HG02759 (cell line): Measurements from ENCODE around the gene PGAP1.
A peak's percentile ranks its signal among the peaks of the same experiment; 100 is the strongest.

Source experiments
- ATAC-seq: cut with Tn5 transposase; IDR thresholded peaks from one replicate; pipeline ENCODE4 v1.9.1; 2021; ENCODE audit warnings: mild to moderate bottlenecking, moderate library complexity; ENCODE audit not compliant: unreplicated experiment

The PGAP1 gene

DNA sequence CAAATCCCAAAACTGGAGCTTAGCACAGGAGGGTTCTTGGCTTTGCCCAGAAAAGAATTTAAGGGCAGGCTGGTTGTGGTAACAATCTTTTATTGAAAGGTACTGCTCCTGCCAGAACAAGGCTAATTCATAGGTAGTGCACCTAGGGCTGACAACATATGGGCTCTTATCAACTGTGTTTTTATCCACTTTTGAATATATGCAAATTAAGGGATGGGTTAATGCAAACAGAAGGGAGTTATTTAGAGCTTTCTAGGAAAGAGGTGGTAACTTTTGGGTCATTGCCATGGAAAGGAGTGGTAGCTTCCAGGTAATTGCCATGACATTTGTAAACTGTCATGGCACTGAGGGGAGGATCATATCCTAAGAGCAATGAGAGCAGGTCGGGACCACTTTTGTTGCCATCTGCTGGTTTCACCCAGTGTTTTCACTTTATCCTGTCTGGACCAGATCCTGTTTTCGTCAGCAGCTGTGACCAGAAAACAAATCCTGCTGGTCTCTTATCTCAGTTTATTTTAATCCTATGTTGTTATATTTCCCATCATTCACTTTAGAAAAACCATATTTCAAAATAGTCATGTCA is 118.3 kb downstream of the PGAP1 start:
- no peak for ATAC-seq

DNA sequence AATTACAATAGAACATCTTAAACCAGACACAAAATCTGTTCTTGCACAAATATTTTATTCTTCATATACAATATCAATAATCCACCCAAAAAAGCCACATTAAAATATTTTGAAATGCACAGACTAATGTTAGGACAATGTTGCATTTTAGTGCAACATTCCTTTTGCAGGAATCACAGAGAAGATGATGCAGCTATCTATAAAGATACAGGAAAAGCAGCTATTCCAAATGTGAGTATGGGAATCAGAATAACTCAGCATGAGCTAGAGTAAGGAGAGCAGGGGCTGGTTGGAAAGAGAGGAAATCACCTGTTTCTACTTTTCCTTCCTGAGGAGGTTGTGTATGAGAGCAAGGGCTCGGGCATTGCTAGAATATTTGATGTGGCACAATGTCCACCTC is 122.1 kb downstream of the PGAP1 start:
- ATAC-seq: no peak

DNA sequence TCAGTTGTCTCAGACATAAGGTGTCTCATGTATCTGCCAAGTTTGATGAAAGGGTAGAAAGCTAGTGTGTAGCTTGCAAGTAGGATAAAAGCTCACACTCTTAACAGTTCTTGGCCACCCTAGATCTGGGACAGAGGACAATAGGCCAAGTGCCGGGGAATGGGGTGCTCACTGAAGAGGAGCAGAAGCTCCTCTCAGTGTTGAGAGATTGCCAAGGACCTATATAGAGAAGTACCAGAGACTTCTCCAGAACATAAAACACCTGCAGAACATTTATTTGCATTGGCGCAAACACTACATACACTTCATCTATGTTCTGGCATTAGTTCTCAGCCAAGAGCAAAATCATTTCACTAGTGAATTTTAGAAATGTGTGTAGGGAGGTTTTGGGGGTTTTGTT is 124.1 kb downstream of the PGAP1 start:
- ATAC-seq: no peak

DNA sequence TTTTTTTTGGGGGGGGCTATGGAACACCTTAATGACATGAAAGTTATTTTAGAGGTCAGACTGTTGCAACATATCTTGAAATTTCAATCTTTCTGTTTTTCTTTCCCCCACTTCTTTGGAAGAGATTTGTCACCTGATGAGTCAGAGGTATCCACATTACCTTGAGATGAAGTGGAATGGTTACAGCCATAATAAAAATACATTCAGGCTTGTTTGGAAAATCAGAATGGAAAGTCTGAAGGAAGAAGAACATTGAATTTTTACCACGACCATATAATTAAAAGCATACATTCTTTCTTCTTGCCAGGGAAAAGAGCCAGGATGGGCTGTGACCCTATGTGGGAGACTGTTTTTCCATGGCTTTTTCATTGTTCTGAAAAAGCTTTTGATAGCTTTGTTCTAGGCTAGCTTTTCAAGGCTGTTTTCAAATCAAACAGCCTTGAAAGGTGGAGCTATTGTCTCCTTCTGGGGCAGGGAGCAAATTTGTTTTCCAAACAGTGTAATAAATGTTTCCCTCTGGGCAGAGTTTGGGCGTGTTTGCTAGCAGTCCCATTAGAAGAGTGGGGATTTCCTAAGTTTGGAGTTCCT is 124.7 kb downstream of the PGAP1 start:
- ATAC-seq: no peak

DNA sequence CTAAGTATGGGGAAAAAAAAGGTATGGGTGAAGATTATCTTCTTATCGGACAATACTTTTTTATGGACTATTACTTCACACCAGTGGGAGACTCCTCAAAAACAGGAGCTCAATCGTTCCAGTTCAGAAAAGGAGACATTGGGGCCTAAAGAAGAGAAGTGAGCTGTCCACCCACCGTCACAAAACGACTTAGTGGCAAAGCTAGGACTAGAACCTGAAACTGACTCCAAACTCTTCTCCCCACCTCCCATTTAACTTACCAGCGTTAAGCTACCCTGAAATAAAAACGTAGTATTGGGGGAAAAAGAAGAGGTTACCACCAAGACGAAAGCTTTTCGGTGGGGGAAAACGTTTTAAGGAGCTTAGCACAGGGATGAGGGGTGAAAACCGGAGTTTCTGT is 127.5 kb downstream of the PGAP1 start:
- peak; percentile 1 for ATAC-seq

DNA sequence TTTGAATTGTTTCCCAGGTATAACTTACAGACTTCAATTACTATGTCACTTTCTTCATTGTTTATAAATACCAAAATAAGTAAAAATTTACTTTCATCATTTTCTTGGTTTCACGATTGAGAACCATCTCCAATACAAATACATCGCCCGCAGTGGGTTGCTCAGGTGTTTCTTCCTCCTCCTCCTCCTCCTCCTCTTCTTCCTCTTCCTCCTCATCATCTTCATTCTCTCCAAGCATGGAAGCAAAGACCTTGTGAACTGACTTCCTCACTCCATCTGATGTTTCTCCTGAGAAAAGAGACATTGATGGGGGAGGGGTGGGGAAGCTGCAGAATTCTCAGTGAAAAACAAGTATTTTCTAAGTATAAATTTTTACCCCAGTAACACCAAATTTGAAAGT is 133.6 kb downstream of the PGAP1 start:
- no peak for ATAC-seq

DNA sequence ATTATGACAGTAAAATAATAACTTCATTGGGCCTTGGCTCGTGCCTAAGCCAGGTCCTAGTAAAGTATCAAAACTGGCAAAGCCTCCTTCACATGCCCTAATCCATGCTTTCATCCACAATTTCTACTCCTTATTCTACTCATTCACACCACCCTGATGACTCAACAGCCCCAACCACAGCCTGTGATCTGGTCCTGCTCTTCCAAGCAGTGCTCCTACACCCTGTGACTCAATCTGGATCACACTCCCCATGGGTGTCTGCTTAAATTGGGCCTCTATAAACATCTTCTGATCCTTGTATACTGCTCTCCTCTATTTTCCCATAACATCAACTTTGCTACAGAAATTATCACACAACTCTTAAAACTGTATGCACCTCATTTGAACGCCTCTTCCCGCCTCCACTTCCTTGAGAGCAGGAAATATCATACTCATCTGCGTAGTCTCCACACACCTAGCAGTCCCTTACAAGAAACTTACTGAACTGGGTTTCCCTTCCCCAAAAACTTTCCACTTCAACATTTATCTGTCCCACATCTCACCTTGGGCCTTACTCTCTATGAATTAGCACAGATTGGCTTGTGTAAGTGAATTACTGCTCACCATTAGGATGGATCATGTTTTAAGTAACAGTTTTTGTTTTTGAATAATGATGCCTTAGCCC is 142.9 kb downstream of the PGAP1 start:
- ATAC-seq: no peak
